GM21717 (cell line): ENCODE data around the gene SLC4A1AP.
"Not testable (repeated sequence)": the region's sequence is repeated elsewhere in the genome, so short reads cannot be mapped to it uniquely, and the experiment has no call there.

ENCODE experiments used
- ATAC-seq: cut with Tn5 transposase; IDR thresholded peaks from one replicate; pipeline ENCODE4 v1.9.1; 2021; ENCODE audit warnings: mild to moderate bottlenecking, moderate library complexity; ENCODE audit not compliant: unreplicated experiment

Gene SLC4A1AP

GRCh38 chr2:27652341-27652740, 11.3 kb upstream of the SLC4A1AP start:
- ATAC-seq, result no peak

- ATAC-seq, result no peak
These were observed 10.9 kb upstream of the SLC4A1AP start for GRCh38 chr2:27652790-27653189.

- ATAC-seq, result no peak
These were observed 10.3 kb upstream of the SLC4A1AP start for GRCh38 chr2:27653397-27653796.

GRCh38 chr2:27655155-27655951, 8.3 kb upstream of the SLC4A1AP start:
- ATAC-seq, result no peak

- ATAC-seq, result no peak
These were observed 2.3 kb upstream of the SLC4A1AP start for GRCh38 chr2:27661371-27661770.

GRCh38 chr2:27664154-27664574, 475 bp downstream of the SLC4A1AP start:
- ATAC-seq, result peak; percentile 20

GRCh38 chr2:27664622-27665363, 1.1 kb downstream of the SLC4A1AP start:
- ATAC-seq, result no peak

GRCh38 chr2:27667446-27667845, 3.8 kb downstream of the SLC4A1AP start:
- ATAC-seq, result no peak

- no peak for ATAC-seq
These were observed 7.5 kb downstream of the SLC4A1AP start for GRCh38 chr2:27671235-27671634.

- ATAC-seq, result no peak
These were observed 9.2 kb downstream of the SLC4A1AP start for GRCh38 chr2:27672723-27673486.

GRCh38 chr2:27680571-27680970, 16.9 kb downstream of the SLC4A1AP start:
- ATAC-seq, result no peak

- no peak for ATAC-seq
These were observed 18.2 kb downstream of the SLC4A1AP start for GRCh38 chr2:27681841-27682240.

GRCh38 chr2:27682334-27682771, 18.7 kb downstream of the SLC4A1AP start:
- not testable (repeated sequence) for ATAC-seq

GRCh38 chr2:27683390-27684071, 19.8 kb downstream of the SLC4A1AP start:
- ATAC-seq, result no peak

GRCh38 chr2:27685006-27685405, 21.3 kb downstream of the SLC4A1AP start:
- not testable (repeated sequence) for ATAC-seq

- ATAC-seq, result no peak
These were observed 21.9 kb downstream of the SLC4A1AP start for GRCh38 chr2:27685577-27685976.

GRCh38 chr2:27687232-27687631, 23.5 kb downstream of the SLC4A1AP start:
- no peak for ATAC-seq

- ATAC-seq, result no peak
These were observed 25.7 kb downstream of the SLC4A1AP start for GRCh38 chr2:27689424-27689823.

- ATAC-seq, result no peak
These were observed 26.4 kb downstream of the SLC4A1AP start for GRCh38 chr2:27690052-27690451.

GRCh38 chr2:27697660-27698059, 34.0 kb downstream of the SLC4A1AP start:
- no peak for ATAC-seq

- ATAC-seq, result no peak
These were observed 38.0 kb downstream of the SLC4A1AP start for GRCh38 chr2:27701676-27702075.
